ENCODE measurements around the gene SLC46A3. TPM values are rescaled to one million over a fixed set of nuclear protein-coding genes. Genes with fewer than 3 reads are reported as not detected.

SLC46A3 gene
- total and polyA plus RNA-seq, 10 of the 15 experiments (the other 5 are each of a cell fraction or from before 2014, with no cell fraction given) = 2.9 to 15.6 (median 9.4) TPM

GRCh38 chr13:28685114-28685513 lies 33.7 kb downstream of the SLC46A3 start:
- intact Hi-C loops (cut with micrococcal nuclease; ENCODE audit: unreplicated experiment) = no loop called here
- no peak overlapping the region for H3K9ac ChIP-seq (ENCODE audit: control insufficient read depth, insufficient read depth, low read length)
- RAD21 ChIA-PET (ENCODE audit: unreplicated experiment) = no interaction called here
- SMC1A ChIA-PET (ENCODE audit: uncharacterized antibody, unreplicated experiment) = interaction anchor here (1.4 kb wide), 1 partner anchor 32 kb away, joined by 3 read pairs; no protein-coding TSS in a partner anchor
- no peak overlapping the region for H2AFZ ChIP-seq (ENCODE audit: control insufficient read depth, low read depth, low read length)
- no peaks in the 10 kb centered on the region; a peak in 1 of 4 replicates for H3K36me3 ChIP-seq (ENCODE audit: control insufficient read depth in 2 of 2, insufficient read depth in 2 of 2, low read length in 1 of 2)
- 77% methylated on average over 12 of the region's 12 CpGs for WGBS (ENCODE audit: insufficient coverage, insufficient replicate concordance, low lambda C conversion rate, missing lambda C conversion rate)
- H3K27ac ChIP-seq (ENCODE audit: control insufficient read depth, insufficient read depth) = no peak overlapping the region
- CTCF ChIA-PET = interaction anchor here (0.6 to 1.0 kb wide), 3 partner anchors 8 to 1435 kb away, joined by 3 to 4 read pairs (median 3); no protein-coding TSS in a partner anchor
- BruUV-seq (replicated peaks) = no TSS peak
- DNase-seq (ENCODE audit: low read depth, low spot score) (no peak), FAIRE-seq (no peak), ATAC-seq (no peak)
- no peaks in the 10 kb centered on the region for H3K79me2 ChIP-seq (ENCODE audit: control insufficient read depth, insufficient read depth, low read length)
- H4K20me1 ChIP-seq (ENCODE audit: control insufficient read depth, insufficient read depth) = no peaks in the 10 kb centered on the region
- no peak overlapping the region for H3K4me3 ChIP-seq
- no peaks in the 10 kb centered on the region for H3K9me3 ChIP-seq (replicated peaks; ENCODE audit: control insufficient read depth, insufficient read depth, low read length)
- POLR2A ChIA-PET = no interaction called here
- no peak overlapping the region for H3K4me2 ChIP-seq (ENCODE audit: control insufficient read depth, insufficient read depth)
- TF ChIP-seq SMC3 (IDR thresholded peaks at IDR 0.05; ENCODE audit: borderline replicate concordance, low read length) = no peak
- TF ChIP-seq NFXL1 (IDR thresholded peaks at IDR 0.05; ENCODE audit: borderline replicate concordance) = no peak
- TF ChIP-seq RUNX3 (IDR thresholded peaks at IDR 0.05; ENCODE audit: low read length) = no peak
- TF ChIP-seq TBL1XR1 (IDR thresholded peaks at IDR 0.05; ENCODE audit: low read depth, low read length) = no peak
- no peak for TF ChIP-seq E4F1 (IDR thresholded peaks at IDR 0.05; ENCODE audit: borderline replicate concordance, partially characterized antibody)
- TF ChIP-seq ATF2 (IDR thresholded peaks at IDR 0.05; ENCODE audit: low read length) = no peak
- no peak for TF ChIP-seq MYB (IDR thresholded peaks at IDR 0.05; ENCODE audit: borderline replicate concordance, low read depth, low read length)
- TF ChIP-seq MTA3 (IDR thresholded peaks at IDR 0.05; ENCODE audit: borderline replicate concordance, low read length) = no peak
- TF ChIP-seq ZNF207 (IDR thresholded peaks at IDR 0.05; ENCODE audit: borderline replicate concordance) = no peak
- TF ChIP-seq NR2C2 (IDR thresholded peaks at IDR 0.05; ENCODE audit: borderline replicate concordance, control insufficient read depth, insufficient read length, low read depth) = no peak
- TF ChIP-seq BCLAF1 (IDR thresholded peaks at IDR 0.05) = no peak
- no peaks in the 10 kb centered on the region for H3K4me1 ChIP-seq (ENCODE audit: control insufficient read depth, insufficient read depth, low read length)
- no peaks in the 10 kb centered on the region for H3K27me3 ChIP-seq (replicated peaks in 1 of 2; ENCODE audit: control insufficient read depth in 2 of 2, insufficient read depth in 2 of 2, low read length in 1 of 2)
- in situ Hi-C loops (cut with MboI) = no loop called here

Measured in GM12878 (cell line).